PFSK-1 (cell line): ENCODE measurements around the gene RAC2.

ENCODE experiments used
- FOXP2 ChIP-seq: optimal IDR thresholded peaks from 2 replicates; pipeline ENCODE3; 2011; ENCODE audit warnings: borderline replicate concordance, control low read depth, inconsistent platforms; ENCODE audit not compliant: insufficient read depth; ENCODE audit errors: extremely low read length, extremely low read depth
- POLR2AphosphoS5 ChIP-seq: IDR thresholded peaks from 2 replicates; pipeline ENCODE4 v1.6.1; 2012; ENCODE audit warnings: low read depth, mild to moderate bottlenecking, control low read depth, low read length, moderate library complexity
- REST ChIP-seq, 2 experiments: IDR thresholded peaks; 2 replicates each; pipeline versions ENCODE4 v1.6.1 to v1.8.0; 2011 to 2012; ENCODE audit warnings: low read depth in 2 of 2, low read length in 2 of 2, control low read depth in 1 of 2, inconsistent platforms in 1 of 2, mild to moderate bottlenecking in 1 of 2, moderate library complexity in 1 of 2; ENCODE audit not compliant: insufficient read depth in 1 of 2
- SIN3A ChIP-seq: IDR thresholded peaks from 2 replicates; pipeline ENCODE4 v1.6.1; 2012; ENCODE audit warnings: mild to moderate bottlenecking, low read length, moderate library complexity, borderline replicate concordance; ENCODE audit not compliant: insufficient read depth
- TAF1 ChIP-seq: IDR thresholded peaks from 2 replicates; pipeline ENCODE4 v1.6.1; 2012; ENCODE audit warnings: low read length, control low read depth, borderline replicate concordance; ENCODE audit not compliant: insufficient read depth

- TF ChIP-seq POLR2AphosphoS5, result no peak
- TF ChIP-seq TAF1, result no peak
- no peak for TF ChIP-seq REST (IDR thresholded peaks at IDR 0.05; ENCODE audit: insufficient read depth in 1 of 2, low read depth in 2 of 2, low read length in 2 of 2)
- no peak for TF ChIP-seq SIN3A
- TF ChIP-seq FOXP2, result no peak
Measured at GRCh38 chr22:37231406-37232139, 12.5 kb downstream of the RAC2 start.
